Measurements from ENCODE around the gene KRTAP1-4. TPM values are rescaled to one million over a fixed set of nuclear protein-coding genes. Genes with fewer than 3 reads are reported as not detected.
"Not testable (repeated sequence)": the region's sequence is repeated elsewhere in the genome, so short reads cannot be mapped to it uniquely, and the experiment has no call there.

The KRTAP1-4 gene
- polyA plus RNA-seq, 1 experiment: not detected

- ChIA-PET POLR2A (no interaction called here), CTCF (no interaction called here)
- no peaks in the 10 kb centered on the region; the same call in 1 of the 2 replicates for H3K36me3 ChIP-seq (ENCODE audit: control insufficient read depth, insufficient read depth, low read length)
- DNase-seq (ENCODE audit: low read depth): no peak
- H3K4me3 ChIP-seq (ENCODE audit: low read depth, low read length): no peak overlapping the region
- H3K27me3 ChIP-seq (ENCODE audit: control insufficient read depth, insufficient read depth, low read length): no peaks in the 10 kb centered on the region
- TF ChIP-seq CTCF (IDR thresholded peaks at IDR 0.05; ENCODE audit: insufficient read depth, low read depth, low read length): no peak
These were observed 24.0 kb upstream of the KRTAP1-4 start for GRCh38 chr17:41054025-41054424.

GRCh38 chr17:41052566-41052965 is 22.6 kb upstream of the KRTAP1-4 start:
- no peak for TF ChIP-seq CTCF (IDR thresholded peaks at IDR 0.05; ENCODE audit: insufficient read depth, low read depth, low read length)
- H3K4me3 ChIP-seq (ENCODE audit: low read depth, low read length): no peak overlapping the region
- DNase-seq (ENCODE audit: low read depth): no peak
- no peaks in the 10 kb centered on the region for H3K27me3 ChIP-seq (ENCODE audit: control insufficient read depth, insufficient read depth, low read length)
- H3K36me3 ChIP-seq (ENCODE audit: control insufficient read depth, insufficient read depth, low read length): no peaks in the 10 kb centered on the region
- ChIA-PET POLR2A (no interaction called here), CTCF (no interaction called here)

GRCh38 chr17:41049110-41049509 is 19.1 kb upstream of the KRTAP1-4 start:
- POLR2A ChIA-PET: interaction anchor here (0.5 to 1.0 kb wide), 4 partner anchors 10 to 304 kb away, joined by 3 to 4 read pairs (median 4); no protein-coding TSS in a partner anchor

GRCh38 chr17:41048441-41048840 is 18.4 kb upstream of the KRTAP1-4 start:
- Histone ChIP-seq H3K36me3 (ENCODE audit: control insufficient read depth, insufficient read depth, low read length) (no peaks in the 10 kb centered on the region), H3K27me3 (ENCODE audit: control insufficient read depth, insufficient read depth, low read length) (no peaks in the 10 kb centered on the region), H3K4me3 (ENCODE audit: low read depth, low read length) (no peak overlapping the region)
- ChIA-PET POLR2A (interaction anchor here (0.6 to 1.0 kb wide), 5 partner anchors 11 to 369 kb away, joined by 3 read pairs; partner anchors contain the start of gene KRTAP2-3), CTCF (interaction anchor here (0.6 to 1.8 kb wide), 8 partner anchors 9 to 500 kb away, joined by 3 to 6 read pairs (median 4); partner anchors contain the start of gene KRTAP2-4)
- no peak for TF ChIP-seq CTCF (IDR thresholded peaks at IDR 0.05; ENCODE audit: insufficient read depth, low read depth, low read length)
- peak; percentile 76 for DNase-seq (ENCODE audit: low read depth)

More at GRCh38 chr17:41049110-41049509, 19.1 kb upstream of the KRTAP1-4 start:
- DNase-seq (ENCODE audit: low read depth): peak; percentile 85
- Histone ChIP-seq H3K4me3 (ENCODE audit: low read depth, low read length) (no peak overlapping the region), H3K36me3 (ENCODE audit: control insufficient read depth, insufficient read depth, low read length) (no peaks in the 10 kb centered on the region), H3K27me3 (ENCODE audit: control insufficient read depth, insufficient read depth, low read length) (no peaks in the 10 kb centered on the region)
- TF ChIP-seq CTCF (IDR thresholded peaks at IDR 0.05; ENCODE audit: insufficient read depth, low read depth, low read length): no peak
- CTCF ChIA-PET: interaction anchor here (0.9 to 1.6 kb wide), 4 partner anchors 31 to 500 kb away, joined by 3 to 5 read pairs (median 4); no protein-coding TSS in a partner anchor

- POLR2A ChIA-PET: not testable (repeated sequence)
- CTCF ChIA-PET: interaction anchor here (0.6 to 1.8 kb wide), 7 partner anchors 8 to 619 kb away, joined by 3 to 6 read pairs (median 3); no protein-coding TSS in a partner anchor
These were observed 16.9 kb upstream of the KRTAP1-4 start, which contains the start of gene KRTAP2-1 for GRCh38 chr17:41046735-41047465. Gene KRTAP2-1, minus strand, starts transcription at chr17:41047316. Its CDS starts 49 bp downstream, at chr17:41047267.

More at GRCh38 chr17:41046735-41047465, 16.9 kb upstream of the KRTAP1-4 start, which contains the start of gene KRTAP2-1:
- H3K4me3 ChIP-seq (ENCODE audit: low read depth, low read length); H3K36me3 ChIP-seq (ENCODE audit: control insufficient read depth, insufficient read depth, low read length); DNase-seq (ENCODE audit: low read depth); H3K27me3 ChIP-seq (ENCODE audit: control insufficient read depth, insufficient read depth, low read length): not testable (repeated sequence)
